Measurements from ENCODE around the gene SRCAP.
A peak's percentile ranks its signal among the peaks of the same experiment; 100 is the strongest.

Gene SRCAP

GRCh38 chr16:30651124-30652004 lies 47.6 kb upstream of the SRCAP start (continued):
- TF ChIP-seq ZNF391 (tag by site-specific recombination; IDR thresholded peaks at IDR 0.05; ENCODE audit: borderline replicate concordance, low read depth) (no peak), PRDM4 (tag by site-specific recombination; IDR thresholded peaks at IDR 0.05) (0 out of 2 replicates have a peak, but pooled peaks have one; percentile 3), ZNF202 (tag by site-specific recombination; IDR thresholded peaks at IDR 0.05; ENCODE audit: borderline replicate concordance) (no peak), ZNF311 (tag by site-specific recombination; IDR thresholded peaks at IDR 0.05; ENCODE audit: borderline replicate concordance) (no peak), ZNF555 (tag by site-specific recombination; conservative IDR thresholded peaks at IDR 0.05) (no peak), OSR2 (tag by site-specific recombination; IDR thresholded peaks at IDR 0.05) (no peak), ZNF76 (tag by site-specific recombination; IDR thresholded peaks at IDR 0.05; ENCODE audit: borderline replicate concordance, low read depth) (peak; percentile 82), RBAK (tag by site-specific recombination; IDR thresholded peaks at IDR 0.05) (no peak), ZNF707 (tag by site-specific recombination; IDR thresholded peaks at IDR 0.05) (no peak), ZNF624 (tag by site-specific recombination; IDR thresholded peaks at IDR 0.05) (no peak), ZNF514 (tag by site-specific recombination; IDR thresholded peaks at IDR 0.05) (no peak), ZNF2 (tag by site-specific recombination; IDR thresholded peaks at IDR 0.05) (peak; percentile 31; the same call in 1 of the 2 replicates), ZBTB10 (tag by site-specific recombination; IDR thresholded peaks at IDR 0.05) (no peak), ZNF654 (tag by site-specific recombination; IDR thresholded peaks at IDR 0.05; ENCODE audit: low read depth) (no peak), HOXC10 (CRISPR knock-in tag; IDR thresholded peaks at IDR 0.05) (no peak), ZNF302 (tag by site-specific recombination; IDR thresholded peaks at IDR 0.05; ENCODE audit: low read depth) (no peak), PATZ1 (tag by site-specific recombination; IDR thresholded peaks at IDR 0.05) (no peak; the same call in 1 of the 2 replicates), FEZF1 (tag by site-specific recombination; IDR thresholded peaks at IDR 0.05) (no peak), ATF2 (tag by site-specific recombination; IDR thresholded peaks at IDR 0.05; ENCODE audit: low read depth) (no peak), GLIS2 (tag by site-specific recombination; IDR thresholded peaks at IDR 0.05) (peak; percentile 71), ZNF433 (tag by site-specific recombination; IDR thresholded peaks at IDR 0.05; ENCODE audit: low read depth) (no peak), ZNF529 (tag by site-specific recombination; IDR thresholded peaks at IDR 0.05; ENCODE audit: insufficient replicate concordance) (no peak), ZSCAN23 (tag by site-specific recombination; IDR thresholded peaks at IDR 0.05) (no peak)
- TF ChIP-seq, protein P1, sequence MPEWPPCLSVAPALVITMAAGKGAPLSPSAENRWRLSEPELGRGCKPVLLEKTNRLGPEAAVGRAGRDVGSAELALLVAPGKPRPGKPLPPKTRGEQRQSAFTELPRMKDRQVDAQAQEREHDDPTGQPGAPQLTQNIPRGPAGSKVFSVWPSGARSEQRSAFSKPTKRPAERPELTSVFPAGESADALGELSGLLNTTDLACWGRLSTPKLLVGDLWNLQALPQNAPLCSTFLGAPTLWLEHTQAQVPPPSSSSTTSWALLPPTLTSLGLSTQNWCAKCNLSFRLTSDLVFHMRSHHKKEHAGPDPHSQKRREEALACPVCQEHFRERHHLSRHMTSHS (tag by site-specific recombination; IDR thresholded peaks at IDR 0.05): no peak
- TF ChIP-seq, protein P2, sequence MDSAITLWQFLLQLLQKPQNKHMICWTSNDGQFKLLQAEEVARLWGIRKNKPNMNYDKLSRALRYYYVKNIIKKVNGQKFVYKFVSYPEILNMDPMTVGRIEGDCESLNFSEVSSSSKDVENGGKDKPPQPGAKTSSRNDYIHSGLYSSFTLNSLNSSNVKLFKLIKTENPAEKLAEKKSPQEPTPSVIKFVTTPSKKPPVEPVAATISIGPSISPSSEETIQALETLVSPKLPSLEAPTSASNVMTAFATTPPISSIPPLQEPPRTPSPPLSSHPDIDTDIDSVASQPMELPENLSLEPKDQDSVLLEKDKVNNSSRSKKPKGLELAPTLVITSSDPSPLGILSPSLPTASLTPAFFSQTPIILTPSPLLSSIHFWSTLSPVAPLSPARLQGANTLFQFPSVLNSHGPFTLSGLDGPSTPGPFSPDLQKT (IDR thresholded peaks at IDR 0.05; ENCODE audit: borderline replicate concordance, low read depth, low read length): no peak
- TF ChIP-seq, protein P3, sequence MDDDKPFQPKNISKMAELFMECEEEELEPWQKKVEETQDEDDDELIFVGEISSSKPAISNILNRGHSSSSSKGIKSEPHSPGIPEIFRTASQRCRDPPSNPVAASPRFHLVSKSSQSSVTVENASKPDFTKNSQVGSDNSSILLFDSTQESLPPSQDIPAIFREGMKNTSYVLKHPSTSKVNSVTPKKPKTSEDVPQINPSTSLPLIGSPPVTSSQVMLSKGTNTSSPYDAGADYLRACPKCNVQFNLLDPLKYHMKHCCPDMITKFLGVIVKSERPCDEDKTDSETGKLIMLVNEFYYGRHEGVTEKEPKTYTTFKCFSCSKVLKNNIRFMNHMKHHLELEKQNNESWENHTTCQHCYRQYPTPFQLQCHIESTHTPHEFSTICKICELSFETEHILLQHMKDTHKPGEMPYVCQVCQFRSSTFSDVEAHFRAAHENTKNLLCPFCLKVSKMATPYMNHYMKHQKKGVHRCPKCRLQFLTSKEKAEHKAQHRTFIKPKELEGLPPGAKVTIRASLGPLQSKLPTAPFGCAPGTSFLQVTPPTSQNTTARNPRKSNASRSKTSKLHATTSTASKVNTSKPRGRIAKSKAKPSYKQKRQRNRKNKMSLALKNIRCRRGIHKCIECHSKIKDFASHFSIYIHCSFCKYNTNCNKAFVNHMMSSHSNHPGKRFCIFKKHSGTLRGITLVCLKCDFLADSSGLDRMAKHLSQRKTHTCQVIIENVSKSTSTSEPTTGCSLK (tag by site-specific recombination; IDR thresholded peaks at IDR 0.05): no peak

Data from HEK293 (cell line).